Measurements from ENCODE around the gene PPP1R12A.
"Not testable (repeated sequence)": the region's sequence is repeated elsewhere in the genome, so short reads cannot be mapped to it uniquely, and the experiment has no call there.

PPP1R12A gene

GRCh38 chr12:79784366-79785065 lies 150.4 kb downstream of the PPP1R12A start:
- not testable (repeated sequence) for H3K9me3 Mint-ChIP-seq, H3K27me3 Mint-ChIP-seq, ATAC-seq, H3K4me1 Mint-ChIP-seq, H3K27ac Mint-ChIP-seq, DNase-seq, H3K4me3 Mint-ChIP-seq

GRCh38 chr12:79782172-79782900 lies 152.6 kb downstream of the PPP1R12A start:
- Mint-ChIP-seq H3K4me3 (no peak overlapping the region), H3K27me3 (no peaks in the 10 kb centered on the region), H3K27ac (peak overlapping the region; percentile 38 to 89), H3K4me1 (peaks cover 8% of the 10 kb centered on the region), H3K9me3 (no peaks in the 10 kb centered on the region)
- DNase-seq (no peak), ATAC-seq (peak; percentile 18)

DNA sequence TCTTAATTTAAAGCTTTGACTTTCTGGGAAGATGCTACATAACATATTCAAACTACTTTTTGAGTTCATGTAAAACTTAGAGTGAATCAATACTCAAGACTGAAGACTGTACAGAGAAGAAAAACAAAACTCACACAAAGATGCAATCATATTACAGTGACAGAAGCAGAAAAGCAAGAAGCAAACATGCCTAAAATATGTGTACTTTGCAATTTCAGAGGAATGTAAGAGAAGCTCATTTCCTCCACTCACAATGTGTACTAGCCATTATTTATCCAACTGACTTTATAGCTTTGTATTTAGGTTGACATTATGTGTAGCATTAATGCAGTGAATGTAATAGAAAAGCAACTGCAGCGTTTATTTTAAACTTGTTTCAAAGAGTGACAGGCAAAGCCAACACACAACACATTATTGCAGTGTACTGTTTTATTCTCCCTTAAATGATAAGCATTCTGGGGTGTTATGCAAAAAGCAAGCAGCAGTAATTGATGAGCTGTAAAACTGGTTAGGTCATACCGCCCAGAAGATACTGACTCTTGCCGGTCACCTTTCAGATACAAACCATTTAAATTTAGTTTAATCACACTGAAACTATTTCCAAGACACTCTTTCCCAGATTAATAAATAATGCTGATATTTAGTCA lies 156.0 kb downstream of the PPP1R12A start:
- H3K4me1 Mint-ChIP-seq, result peaks cover 8% of the 10 kb centered on the region
- H3K27me3 Mint-ChIP-seq, result no peaks in the 10 kb centered on the region
- ATAC-seq, result no peak
- DNase-seq, result no peak
- no peak overlapping the region for H3K27ac Mint-ChIP-seq
- H3K9me3 Mint-ChIP-seq, result no peaks in the 10 kb centered on the region
- H3K4me3 Mint-ChIP-seq, result no peak overlapping the region

- ATAC-seq (no peak), DNase-seq (no peak)
- Mint-ChIP-seq H3K9me3 (no peaks in the 10 kb centered on the region), H3K4me1 (no peaks in the 10 kb centered on the region), H3K4me3 (no peak overlapping the region), H3K27ac (no peak overlapping the region), H3K27me3 (no peaks in the 10 kb centered on the region)
Measured at GRCh38 chr12:79776111-79776510, 158.8 kb downstream of the PPP1R12A start.

- H3K4me1 Mint-ChIP-seq, result no peaks in the 10 kb centered on the region
- no peak overlapping the region for H3K27ac Mint-ChIP-seq
- ATAC-seq (no peak), DNase-seq (no peak)
- H3K4me3 Mint-ChIP-seq, result no peak overlapping the region
- H3K27me3 Mint-ChIP-seq, result no peaks in the 10 kb centered on the region
- no peaks in the 10 kb centered on the region for H3K9me3 Mint-ChIP-seq
Measured at GRCh38 chr12:79775355-79776027, 159.4 kb downstream of the PPP1R12A start.

GRCh38 chr12:79773896-79774295 lies 161.0 kb downstream of the PPP1R12A start:
- no peak for ATAC-seq
- Mint-ChIP-seq H3K27me3 (no peaks in the 10 kb centered on the region), H3K4me1 (no peaks in the 10 kb centered on the region), H3K4me3 (no peak overlapping the region), H3K9me3 (no peaks in the 10 kb centered on the region), H3K27ac (no peak overlapping the region)
- no peak for DNase-seq

DNA sequence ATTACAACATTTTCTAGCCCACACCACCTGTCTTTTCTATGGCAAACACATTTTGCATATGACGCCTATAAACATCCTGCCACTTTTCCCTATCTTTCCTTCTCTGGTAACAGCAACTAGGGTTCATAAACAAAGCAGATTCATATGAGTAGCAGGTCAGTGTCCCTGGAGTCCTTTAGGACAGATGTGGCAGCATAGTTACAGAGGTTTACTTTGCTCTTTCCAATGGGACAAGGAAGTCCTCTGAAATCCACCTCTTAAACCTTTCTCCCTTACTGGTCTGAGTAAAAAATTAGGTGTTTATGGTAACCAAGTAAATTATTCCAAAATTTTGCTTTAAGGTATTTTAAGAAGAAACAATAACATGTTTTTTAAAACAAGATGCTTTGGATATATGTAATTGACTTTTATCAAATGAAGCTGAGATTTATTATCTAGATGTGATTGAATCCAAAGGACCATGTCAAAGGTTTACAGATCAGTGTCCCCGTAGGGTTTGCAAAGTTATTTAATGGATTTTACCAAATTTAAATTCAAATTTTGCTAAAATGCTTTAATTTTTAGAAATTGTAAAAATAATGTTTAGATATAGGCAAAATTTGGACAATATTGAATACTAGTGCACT lies 164.9 kb downstream of the PPP1R12A start:
- Mint-ChIP-seq H3K4me1 (no peaks in the 10 kb centered on the region), H3K4me3 (no peak overlapping the region), H3K27ac (no peak overlapping the region), H3K27me3 (no peaks in the 10 kb centered on the region), H3K9me3 (no peaks in the 10 kb centered on the region)
- DNase-seq (no peak), ATAC-seq (no peak)

- H3K27me3 Mint-ChIP-seq, result no peaks in the 10 kb centered on the region
- H3K9me3 Mint-ChIP-seq, result no peaks in the 10 kb centered on the region
- ATAC-seq, result no peak
- no peaks in the 10 kb centered on the region for H3K4me1 Mint-ChIP-seq
- no peak overlapping the region for H3K27ac Mint-ChIP-seq
- no peak overlapping the region for H3K4me3 Mint-ChIP-seq
- DNase-seq, result no peak
Measured at GRCh38 chr12:79769189-79769859, 165.6 kb downstream of the PPP1R12A start.

GRCh38 chr12:79766705-79767464 lies 168.0 kb downstream of the PPP1R12A start:
- no peaks in the 10 kb centered on the region for H3K27me3 Mint-ChIP-seq
- no peaks in the 10 kb centered on the region for H3K4me1 Mint-ChIP-seq
- ATAC-seq (no peak), DNase-seq (no peak)
- H3K4me3 Mint-ChIP-seq, result no peak overlapping the region
- peak overlapping the region in 1 of 2 donors; percentile 52 for H3K27ac Mint-ChIP-seq
- H3K9me3 Mint-ChIP-seq, result no peaks in the 10 kb centered on the region

DNA sequence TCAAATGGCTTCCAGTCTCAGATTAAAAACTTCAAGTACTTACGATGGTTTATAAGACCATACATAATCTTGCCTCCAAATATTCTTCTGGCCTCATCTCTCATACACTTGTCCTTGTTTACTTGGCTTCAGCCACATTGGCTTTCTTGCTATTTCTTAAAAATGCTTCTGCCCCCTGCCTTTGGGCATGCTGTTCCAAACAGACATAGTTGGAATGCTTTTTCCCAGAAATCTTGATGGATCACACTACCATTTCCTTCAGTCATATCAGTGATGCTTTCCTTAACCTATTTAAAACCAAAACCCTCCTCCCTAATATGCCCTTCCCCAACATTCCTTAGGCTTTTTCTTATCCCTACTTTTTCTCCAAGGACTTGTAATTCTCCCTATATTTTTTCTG lies 169.7 kb downstream of the PPP1R12A start:
- Mint-ChIP-seq H3K9me3 (no peaks in the 10 kb centered on the region), H3K4me3 (no peak overlapping the region), H3K27me3 (no peaks in the 10 kb centered on the region), H3K4me1 (no peaks in the 10 kb centered on the region), H3K27ac (no peak overlapping the region)
- no peak for ATAC-seq
- no peak for DNase-seq

DNA sequence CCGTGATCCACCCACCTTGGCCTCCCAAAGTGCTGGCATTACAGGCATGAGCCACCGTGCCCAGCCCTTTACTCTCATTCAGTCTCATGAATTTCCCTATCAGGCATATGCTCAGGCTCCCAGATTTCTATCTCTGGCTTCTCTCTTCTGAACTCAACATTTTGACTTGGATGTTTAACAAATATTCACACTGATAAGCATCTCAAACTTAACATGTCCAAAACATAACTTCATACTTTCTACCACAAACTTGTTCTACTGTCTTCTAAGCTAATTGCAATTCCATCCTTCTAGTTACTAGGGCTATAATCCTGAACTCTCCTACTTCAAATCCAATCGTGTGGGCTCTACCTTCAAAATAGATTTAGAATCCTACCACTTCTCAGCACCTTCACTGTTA lies 170.3 kb downstream of the PPP1R12A start:
- Mint-ChIP-seq H3K4me1 (no peaks in the 10 kb centered on the region), H3K27me3 (no peaks in the 10 kb centered on the region), H3K4me3 (no peak overlapping the region), H3K9me3 (no peaks in the 10 kb centered on the region), H3K27ac (no peak overlapping the region)
- DNase-seq (no peak), ATAC-seq (no peak)

DNA sequence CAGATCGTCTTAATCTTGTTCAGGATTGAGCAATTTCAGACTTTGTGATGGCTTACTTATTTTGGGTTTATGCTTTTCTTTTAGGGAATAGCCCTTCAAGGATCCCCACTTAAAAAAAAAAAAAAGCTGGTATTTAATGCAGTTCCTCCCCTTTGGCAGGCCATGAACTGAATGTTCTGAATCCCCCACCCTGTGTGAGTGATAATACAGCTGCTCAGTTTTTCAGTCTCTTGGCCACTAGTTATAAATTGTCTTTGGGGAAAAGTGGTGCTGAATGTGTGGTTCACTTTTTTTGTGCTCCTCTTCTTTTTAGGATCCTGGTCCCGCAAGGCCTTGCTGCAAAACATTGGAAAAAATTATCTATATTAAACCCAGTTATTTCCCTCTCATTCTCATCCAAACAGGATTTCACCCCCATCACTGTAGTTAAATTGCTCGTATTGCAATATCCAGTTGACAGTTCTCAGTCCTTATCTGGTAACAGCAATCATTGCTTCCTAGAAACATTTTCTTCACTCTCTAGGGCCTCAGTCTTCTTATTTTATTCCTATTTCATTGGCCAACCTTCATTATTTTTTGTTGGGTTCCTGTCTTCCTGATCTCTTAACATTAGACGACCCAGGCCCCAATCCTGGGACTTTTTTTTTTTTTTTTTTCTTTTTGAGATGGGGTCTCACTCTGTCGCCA lies 171.0 kb downstream of the PPP1R12A start:
- no peaks in the 10 kb centered on the region for H3K4me1 Mint-ChIP-seq
- peak overlapping the region in 1 of 2 donors; percentile 13 for H3K27ac Mint-ChIP-seq
- DNase-seq (no peak), ATAC-seq (no peak)
- H3K27me3 Mint-ChIP-seq, result no peaks in the 10 kb centered on the region
- H3K9me3 Mint-ChIP-seq, result no peaks in the 10 kb centered on the region
- H3K4me3 Mint-ChIP-seq, result no peak overlapping the region

- no peaks in the 10 kb centered on the region for H3K4me1 Mint-ChIP-seq
- H3K27ac Mint-ChIP-seq, result no peak overlapping the region
- DNase-seq, result no peak
- peaks cover 0 to 6% of the 10 kb centered on the region in 2 donors for H3K9me3 Mint-ChIP-seq
- no peak for ATAC-seq
- H3K27me3 Mint-ChIP-seq, result no peaks in the 10 kb centered on the region
- no peak overlapping the region for H3K4me3 Mint-ChIP-seq
Measured at GRCh38 chr12:79761341-79761740, 173.6 kb downstream of the PPP1R12A start.

DNA sequence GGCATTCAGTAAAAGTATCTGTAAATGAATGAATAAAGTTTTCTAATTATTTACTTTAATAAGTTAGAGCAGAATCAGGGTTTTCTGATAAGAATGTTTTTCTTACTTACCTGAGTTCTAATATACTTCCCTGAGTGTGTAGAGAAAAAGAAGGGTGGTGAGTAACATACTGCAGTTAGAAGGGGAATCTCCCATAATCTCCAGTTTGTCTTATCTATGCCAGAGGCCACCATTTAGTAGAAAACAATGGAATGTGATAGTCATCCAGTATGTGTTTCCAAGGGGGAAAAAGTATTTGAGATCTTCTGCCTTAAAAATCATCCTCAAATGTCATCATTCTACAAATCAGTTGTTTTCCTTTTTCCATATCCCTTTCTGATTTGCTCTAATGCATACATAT lies 187.6 kb downstream of the PPP1R12A start:
- Mint-ChIP-seq H3K4me1 (no peaks in the 10 kb centered on the region), H3K27me3 (no peaks in the 10 kb centered on the region), H3K27ac (no peak overlapping the region), H3K9me3 (peaks cover 0 to 5% of the 10 kb centered on the region in 2 donors), H3K4me3 (no peak overlapping the region)
- ATAC-seq (no peak), DNase-seq (no peak)
